ENCODE results near the gene MYLK.
"Not testable (repeated sequence)": the region's sequence is repeated elsewhere in the genome, so short reads cannot be mapped to it uniquely, and the experiment has no call there.

MYLK gene

GRCh38 chr3:123611674-123612073 lies 272.5 kb downstream of the MYLK start:
- not testable (repeated sequence) for DNase-seq

GRCh38 chr3:123611082-123611481 lies 273.1 kb downstream of the MYLK start:
- no peak for DNase-seq

- no peak for DNase-seq
These were observed 273.8 kb downstream of the MYLK start for GRCh38 chr3:123610331-123610730.

GRCh38 chr3:123609063-123609462 lies 275.1 kb downstream of the MYLK start:
- DNase-seq = no peak

GRCh38 chr3:123608263-123608937 lies 275.7 kb downstream of the MYLK start:
- no peak for DNase-seq

GRCh38 chr3:123606527-123606926 lies 277.6 kb downstream of the MYLK start:
- DNase-seq = no peak

GRCh38 chr3:123605789-123606234 lies 278.3 kb downstream of the MYLK start:
- peak; percentile 24 for DNase-seq

- not testable (repeated sequence) for DNase-seq
These were observed 281.0 kb downstream of the MYLK start for GRCh38 chr3:123603153-123603552.

- no peak for DNase-seq
These were observed 281.8 kb downstream of the MYLK start for GRCh38 chr3:123602325-123602724.

GRCh38 chr3:123600863-123601262 lies 283.3 kb downstream of the MYLK start:
- not testable (repeated sequence) for DNase-seq

GRCh38 chr3:123597561-123597960 lies 286.6 kb downstream of the MYLK start:
- no peak for DNase-seq

GRCh38 chr3:123595396-123596180 lies 288.5 kb downstream of the MYLK start:
- DNase-seq = no peak

GRCh38 chr3:123593381-123593780 lies 290.8 kb downstream of the MYLK start:
- no peak for DNase-seq

GRCh38 chr3:123590685-123591450 lies 293.3 kb downstream of the MYLK start:
- no peak for DNase-seq

- DNase-seq = no peak
These were observed 296.7 kb downstream of the MYLK start for GRCh38 chr3:123587401-123587800.

GRCh38 chr3:123586968-123587367 lies 297.2 kb downstream of the MYLK start:
- no peak for DNase-seq

GRCh38 chr3:123586131-123586530 lies 298.0 kb downstream of the MYLK start:
- peak; percentile 74 for DNase-seq

GRCh38 chr3:123584988-123585937 lies 298.9 kb downstream of the MYLK start, which contains the start of gene HACD2:
Gene HACD2, minus strand, starts transcription at chr3:123585053. Its CDS starts 26 bp downstream, at chr3:123585027.
- peak; percentile 98 for DNase-seq

- DNase-seq = no peak
These were observed 299.7 kb downstream of the MYLK start for GRCh38 chr3:123584284-123584987.

GRCh38 chr3:123583561-123583960 lies 300.6 kb downstream of the MYLK start:
- DNase-seq = no peak

- no peak for DNase-seq
These were observed 301.8 kb downstream of the MYLK start for GRCh38 chr3:123582315-123582714.

GRCh38 chr3:123576122-123576521 lies 308.0 kb downstream of the MYLK start:
- DNase-seq = no peak

All from activated CD4-positive, alpha-beta T cell treated with anti-CD3 and anti-CD28 coated beads, Interleukin-10, Interleukin-2, amounts not matched to agents 100 ng/mL and 50 ng/mL, durations not matched to agents 16 hours and 8 hours (primary cell).